Tibial nerve (tissue), 4 donors: ENCODE results near the gene TMEM222.

ENCODE experiments used
- EP300 ChIP-seq, 2 donors: sonication (generic); formaldehyde crosslinking; IDR thresholded peaks; one replicate each; pipeline ENCODE4 v1.6.1; 2017; ENCODE audit warnings: antibody characterized with exemption in 2 of 2, mild to moderate bottlenecking in 1 of 2
- POLR2A ChIP-seq, 2 donors: fragments of 450-650 bp; IDR thresholded peaks; one replicate each; pipeline ENCODE4 v1.6.1; 2017; ENCODE audit warnings: antibody characterized with exemption in 2 of 2, mild to moderate bottlenecking in 2 of 2, moderate library complexity in 2 of 2
- TF ChIP-seq, protein P1 (sequence below), 5 experiments: fragments of 200-600 bp in 3 of 5; fragments of 450-650 bp in 2 of 5; sonication (generic) in 3 of 5; IDR thresholded peaks; one replicate each; pipeline ENCODE4 v1.5.1; 2016 to 2019; ENCODE audit warnings: antibody characterized with exemption in 5 of 5, mild to moderate bottlenecking in 3 of 5, moderate library complexity in 2 of 5

DNA sequence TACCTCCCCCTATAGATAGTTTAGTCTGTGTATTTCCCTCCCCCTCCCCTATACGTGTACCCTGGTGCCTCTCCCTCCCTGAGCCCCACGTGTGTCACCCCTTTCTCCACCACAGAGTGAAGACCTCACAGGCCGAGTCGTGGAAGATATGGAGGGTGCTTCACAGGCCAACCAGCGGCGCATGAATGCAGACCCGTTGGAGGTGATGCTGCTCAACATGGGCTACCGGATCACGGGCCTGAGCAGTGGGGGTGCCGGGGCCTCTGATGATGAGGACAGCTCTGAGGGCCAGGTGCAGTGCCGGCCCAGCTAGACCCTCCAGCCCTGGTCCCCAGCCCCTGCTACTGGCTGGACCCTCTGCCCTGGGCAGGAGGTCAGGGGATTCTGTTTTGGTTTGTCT is 15.9 kb upstream of the TMEM222 start:
- TF ChIP-seq, protein P1, sequence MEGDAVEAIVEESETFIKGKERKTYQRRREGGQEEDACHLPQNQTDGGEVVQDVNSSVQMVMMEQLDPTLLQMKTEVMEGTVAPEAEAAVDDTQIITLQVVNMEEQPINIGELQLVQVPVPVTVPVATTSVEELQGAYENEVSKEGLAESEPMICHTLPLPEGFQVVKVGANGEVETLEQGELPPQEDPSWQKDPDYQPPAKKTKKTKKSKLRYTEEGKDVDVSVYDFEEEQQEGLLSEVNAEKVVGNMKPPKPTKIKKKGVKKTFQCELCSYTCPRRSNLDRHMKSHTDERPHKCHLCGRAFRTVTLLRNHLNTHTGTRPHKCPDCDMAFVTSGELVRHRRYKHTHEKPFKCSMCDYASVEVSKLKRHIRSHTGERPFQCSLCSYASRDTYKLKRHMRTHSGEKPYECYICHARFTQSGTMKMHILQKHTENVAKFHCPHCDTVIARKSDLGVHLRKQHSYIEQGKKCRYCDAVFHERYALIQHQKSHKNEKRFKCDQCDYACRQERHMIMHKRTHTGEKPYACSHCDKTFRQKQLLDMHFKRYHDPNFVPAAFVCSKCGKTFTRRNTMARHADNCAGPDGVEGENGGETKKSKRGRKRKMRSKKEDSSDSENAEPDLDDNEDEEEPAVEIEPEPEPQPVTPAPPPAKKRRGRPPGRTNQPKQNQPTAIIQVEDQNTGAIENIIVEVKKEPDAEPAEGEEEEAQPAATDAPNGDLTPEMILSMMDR (IDR thresholded peaks at IDR 0.05) = no peak
- TF ChIP-seq POLR2A (IDR thresholded peaks at IDR 0.05) (no peak), EP300 (IDR thresholded peaks at IDR 0.05) (no peak)
